ENCODE results near the gene SLC25A25.

DNA sequence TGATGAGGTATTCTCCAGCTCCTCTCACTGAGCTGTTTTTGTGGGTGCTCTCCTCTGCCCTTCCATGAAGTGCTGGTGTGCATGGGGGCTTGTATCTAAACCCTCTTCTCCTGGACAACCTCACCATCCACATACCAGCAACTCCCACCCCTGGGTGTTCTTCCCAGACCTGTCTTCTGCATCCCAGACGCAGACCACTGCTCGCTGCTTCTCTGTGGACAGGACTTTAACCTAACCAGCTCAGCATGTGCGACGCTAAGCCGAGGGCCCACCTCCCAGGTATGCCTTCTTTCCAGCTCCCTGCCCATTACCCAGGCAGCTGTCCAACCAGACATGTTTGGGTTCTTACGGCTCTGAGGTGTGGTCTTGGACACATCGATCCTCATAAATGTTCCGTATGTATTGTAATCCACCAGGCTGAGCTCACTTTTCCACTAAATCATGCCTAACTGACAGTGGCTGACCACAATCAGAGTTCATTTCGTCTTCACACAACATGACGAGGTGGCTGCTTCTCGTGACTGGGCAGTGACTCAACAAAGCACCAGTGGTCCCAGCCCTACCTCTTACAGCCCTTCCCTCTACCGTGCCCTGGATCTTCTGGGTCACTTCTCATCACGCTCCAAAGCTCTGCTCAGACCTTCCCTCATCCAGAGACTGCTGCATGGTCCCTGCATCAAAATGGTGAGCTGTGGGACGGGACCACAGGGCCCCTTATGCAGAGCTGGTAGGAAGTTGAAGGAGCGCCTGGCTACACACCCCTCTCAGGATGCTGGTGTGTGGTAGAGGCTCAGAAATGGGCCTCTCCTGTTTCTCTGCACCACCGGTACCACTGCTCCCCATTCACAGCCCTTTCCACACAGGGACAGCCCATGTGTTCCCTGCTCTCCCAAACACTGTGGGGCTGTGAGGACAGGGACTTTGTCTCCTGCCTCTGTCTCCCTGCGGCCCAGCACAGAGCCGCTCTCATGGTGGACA lies 69.1 kb downstream of the SLC25A25 start:
- TF ChIP-seq POLR2A (IDR thresholded peaks at IDR 0.05) = no peak
- TF ChIP-seq, protein P1, sequence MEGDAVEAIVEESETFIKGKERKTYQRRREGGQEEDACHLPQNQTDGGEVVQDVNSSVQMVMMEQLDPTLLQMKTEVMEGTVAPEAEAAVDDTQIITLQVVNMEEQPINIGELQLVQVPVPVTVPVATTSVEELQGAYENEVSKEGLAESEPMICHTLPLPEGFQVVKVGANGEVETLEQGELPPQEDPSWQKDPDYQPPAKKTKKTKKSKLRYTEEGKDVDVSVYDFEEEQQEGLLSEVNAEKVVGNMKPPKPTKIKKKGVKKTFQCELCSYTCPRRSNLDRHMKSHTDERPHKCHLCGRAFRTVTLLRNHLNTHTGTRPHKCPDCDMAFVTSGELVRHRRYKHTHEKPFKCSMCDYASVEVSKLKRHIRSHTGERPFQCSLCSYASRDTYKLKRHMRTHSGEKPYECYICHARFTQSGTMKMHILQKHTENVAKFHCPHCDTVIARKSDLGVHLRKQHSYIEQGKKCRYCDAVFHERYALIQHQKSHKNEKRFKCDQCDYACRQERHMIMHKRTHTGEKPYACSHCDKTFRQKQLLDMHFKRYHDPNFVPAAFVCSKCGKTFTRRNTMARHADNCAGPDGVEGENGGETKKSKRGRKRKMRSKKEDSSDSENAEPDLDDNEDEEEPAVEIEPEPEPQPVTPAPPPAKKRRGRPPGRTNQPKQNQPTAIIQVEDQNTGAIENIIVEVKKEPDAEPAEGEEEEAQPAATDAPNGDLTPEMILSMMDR (IDR thresholded peaks at IDR 0.05) = no peak

Measured in adrenal gland (tissue), 5 donors.